ENCODE measurements around the gene PAN3.
A peak's percentile ranks its signal among the peaks of the same experiment; 100 is the strongest.

PAN3 gene

GRCh38 chr13:28314879-28315278 is 176.5 kb downstream of the PAN3 start:
- no peak for DNase-seq

DNA sequence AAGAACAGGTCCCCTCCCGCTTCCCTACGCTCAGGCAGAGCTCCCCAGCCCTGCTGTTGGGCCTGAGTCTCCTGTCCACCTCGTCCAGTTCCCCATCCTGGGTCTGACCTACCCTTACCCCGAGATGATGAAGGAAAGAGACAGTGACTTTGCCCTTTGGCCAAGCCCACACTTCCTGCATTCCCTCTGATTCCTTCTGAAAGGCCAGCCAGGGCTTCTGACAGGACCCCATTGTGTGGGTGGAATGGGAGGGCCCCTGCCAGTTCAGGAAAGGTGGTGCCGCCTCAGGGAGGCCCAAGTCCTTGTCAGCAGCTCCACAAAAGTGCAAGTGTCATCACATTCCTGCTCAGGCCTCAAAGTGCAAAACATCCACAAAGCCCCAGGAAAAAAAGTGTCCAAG is 177.8 kb downstream of the PAN3 start:
- DNase-seq = no peak

GRCh38 chr13:28316836-28317235 is 178.5 kb downstream of the PAN3 start:
- DNase-seq = no peak

DNA sequence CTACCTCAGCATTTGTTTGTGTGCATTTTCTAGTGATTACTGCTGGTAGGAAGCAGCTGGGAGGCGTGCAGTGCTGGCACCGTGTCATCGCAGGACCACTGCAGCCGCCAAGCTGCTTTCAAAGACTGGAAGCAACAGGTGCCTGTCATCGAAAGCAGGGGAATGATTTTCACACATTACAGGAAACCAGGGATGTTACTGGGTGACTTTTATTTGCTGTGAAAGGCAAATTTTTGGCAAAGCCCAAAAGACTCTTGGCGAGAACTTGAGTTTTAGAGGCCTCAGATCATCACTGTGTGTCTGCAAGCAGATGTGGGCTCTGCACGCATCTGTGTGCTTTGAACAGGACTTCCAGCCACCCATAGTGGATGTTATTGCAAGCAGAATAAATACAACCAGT is 180.2 kb downstream of the PAN3 start:
- no peak for DNase-seq

DNA sequence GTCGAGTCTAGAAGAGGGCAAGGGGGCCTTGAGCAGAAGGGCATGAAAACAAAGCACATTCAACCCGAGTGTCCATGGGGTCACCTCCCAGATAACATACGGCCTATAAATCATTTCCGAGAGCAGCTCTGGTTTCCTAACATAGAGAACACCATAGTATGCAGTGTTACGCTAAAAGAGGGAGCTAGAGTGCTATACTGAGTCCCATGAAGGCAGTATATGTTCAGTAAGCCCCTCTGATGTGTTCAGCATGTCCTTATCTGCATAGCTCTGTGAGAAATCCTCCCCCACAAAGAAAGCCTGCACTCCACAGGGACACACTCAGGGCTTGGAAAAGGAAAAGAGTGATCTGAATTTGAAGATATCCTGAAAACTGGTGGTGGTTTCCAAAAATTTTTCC is 181.2 kb downstream of the PAN3 start:
- DNase-seq = no peak

DNA sequence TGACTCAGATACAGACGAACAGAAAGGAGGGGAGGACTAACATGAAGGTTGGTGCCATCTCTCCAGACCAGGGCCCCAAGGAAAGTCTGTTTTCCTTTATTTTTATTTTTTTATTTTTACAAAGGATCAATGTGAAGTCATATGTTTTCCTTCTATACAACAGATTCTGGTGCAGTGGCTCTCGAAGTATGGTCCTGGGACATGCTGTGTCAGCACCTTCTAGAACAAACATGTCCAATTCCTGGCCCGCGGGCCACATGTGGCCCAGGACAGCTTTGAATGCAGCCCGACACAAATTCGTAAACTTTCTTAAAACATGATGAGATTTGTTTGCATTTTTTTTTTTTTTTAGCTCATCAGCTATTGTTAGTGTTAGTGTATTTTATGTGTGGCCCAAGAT is 181.9 kb downstream of the PAN3 start:
- no peak for DNase-seq

DNA sequence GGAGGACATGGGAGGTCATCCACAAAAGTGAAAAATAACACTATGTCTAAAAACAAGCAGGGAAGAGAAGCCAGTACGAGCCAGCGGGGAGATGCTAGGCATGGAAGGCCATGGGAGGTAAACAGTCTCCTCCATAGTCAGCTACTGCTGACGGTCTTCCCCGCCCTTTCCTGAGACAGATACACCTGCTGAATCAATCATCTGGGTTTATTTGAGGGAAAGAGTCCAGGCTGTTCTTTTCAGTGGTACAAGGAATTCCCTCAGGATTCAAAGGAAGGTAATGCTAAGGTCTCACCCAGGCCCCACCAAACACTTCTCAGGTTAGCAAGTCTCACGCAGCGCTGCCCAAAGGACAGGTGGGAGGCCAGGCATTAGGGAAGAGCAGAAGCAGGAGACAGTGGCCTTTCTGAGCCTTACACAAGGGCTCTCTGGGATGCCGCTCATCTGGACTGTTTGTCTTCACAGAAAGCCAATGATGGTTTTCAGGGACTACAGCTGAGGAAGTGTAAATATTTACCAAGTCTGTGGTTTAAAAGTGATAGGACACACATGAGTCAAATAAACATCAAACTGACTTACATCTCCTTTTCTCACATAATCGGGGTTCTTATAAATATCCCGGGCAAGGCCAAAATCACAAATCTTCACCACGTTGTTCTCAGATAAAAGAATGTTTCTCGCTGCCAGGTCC is 182.7 kb downstream of the PAN3 start:
- DNase-seq = no peak

GRCh38 chr13:28321756-28322155 is 183.4 kb downstream of the PAN3 start:
- DNase-seq = no peak

DNA sequence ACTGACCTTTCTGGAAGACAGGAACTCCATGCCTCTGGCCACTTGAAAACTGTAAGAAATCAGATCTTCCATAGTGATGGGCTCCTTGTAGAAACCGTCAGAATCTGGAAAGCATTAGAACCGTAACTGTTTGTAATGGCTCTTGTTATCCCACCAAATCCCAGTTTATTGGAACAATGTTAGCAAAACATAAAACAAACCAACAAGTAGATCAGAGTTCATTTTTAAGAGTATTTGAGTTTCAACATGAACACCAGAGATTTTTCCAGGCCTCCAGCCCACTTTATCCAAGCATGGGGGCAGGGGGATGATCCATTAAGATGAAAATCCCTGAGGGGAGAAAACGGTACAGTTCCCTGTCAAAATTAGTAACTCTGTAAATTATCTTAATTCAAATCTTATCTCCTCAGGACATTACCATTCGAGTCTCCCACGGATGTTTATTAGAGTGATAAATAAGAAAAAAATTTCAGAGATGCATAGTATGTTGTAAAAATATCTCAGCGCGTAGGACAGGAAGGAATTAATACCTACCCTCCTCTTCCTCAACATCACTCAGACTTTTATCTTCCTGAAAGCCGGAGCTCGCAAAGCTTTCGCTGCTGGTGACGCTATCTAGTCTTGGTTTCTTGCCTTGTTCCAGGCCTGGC is 184.0 kb downstream of the PAN3 start:
- DNase-seq = no peak

DNA sequence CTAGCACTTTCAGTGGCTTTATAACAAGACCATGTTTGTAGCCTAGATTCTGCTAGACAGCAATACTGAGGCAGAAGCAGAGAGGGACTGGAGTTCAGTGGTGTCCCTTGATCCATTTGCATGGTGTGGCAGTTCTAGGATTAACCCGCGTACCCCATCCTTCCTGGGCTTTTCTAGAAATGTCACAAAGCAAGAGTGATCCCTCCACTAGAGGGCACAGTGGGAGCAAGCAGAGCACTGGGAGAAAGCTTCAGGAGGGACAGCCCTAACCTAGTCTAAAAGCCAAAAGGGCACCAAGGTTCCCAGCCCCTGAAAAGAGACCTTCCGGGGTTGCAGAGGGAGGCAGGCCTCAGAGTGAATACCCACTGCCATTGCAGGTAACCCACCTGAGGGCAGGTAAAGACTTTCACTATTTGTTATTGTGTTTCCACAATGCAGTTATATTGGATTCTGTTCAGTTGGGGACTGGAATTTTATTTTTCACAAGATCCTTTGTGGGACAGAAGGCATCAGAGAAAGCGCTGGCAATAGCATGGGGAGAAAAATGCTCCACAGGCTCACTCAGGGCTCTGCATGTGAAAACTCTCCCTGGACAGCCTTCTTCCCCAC is 185.9 kb downstream of the PAN3 start:
- DNase-seq = peak; percentile 35

DNA sequence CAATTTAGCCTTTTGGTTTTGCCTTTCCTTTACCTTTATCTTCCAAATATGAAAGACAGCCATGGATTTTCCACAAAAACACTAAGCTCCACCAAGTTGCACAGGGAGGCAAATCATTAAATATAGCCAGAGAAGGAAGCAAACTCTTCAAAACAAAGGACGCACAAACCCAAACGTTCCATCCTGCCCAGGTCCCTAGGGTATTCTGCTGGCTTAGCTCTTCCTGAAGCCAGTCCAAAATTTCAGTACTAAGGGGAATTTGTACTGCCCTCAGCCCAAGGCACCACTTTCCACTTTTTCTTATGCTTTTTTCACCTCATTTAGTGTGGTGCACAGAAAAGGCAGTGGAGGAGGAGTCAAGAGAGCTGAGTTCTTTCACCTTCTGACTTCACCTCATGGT is 186.7 kb downstream of the PAN3 start:
- no peak for DNase-seq

DNA sequence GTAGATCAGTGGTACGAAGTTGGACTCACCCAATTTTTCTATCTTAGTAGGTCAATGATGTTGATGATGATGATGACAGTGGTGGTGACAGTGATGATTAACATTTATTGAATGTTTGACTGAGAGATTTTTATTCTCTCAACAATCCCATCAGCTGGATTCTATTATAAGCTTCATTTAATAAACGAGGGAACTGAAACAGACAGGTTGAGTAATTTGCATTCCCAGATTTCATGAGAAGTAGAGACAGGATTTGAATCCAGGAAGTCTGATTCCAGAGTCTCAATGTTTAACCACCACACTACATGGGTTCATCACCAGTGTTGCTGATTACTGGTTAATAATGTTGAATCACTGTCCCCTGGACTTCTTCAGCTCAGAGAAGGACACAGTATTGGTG is 187.7 kb downstream of the PAN3 start:
- no peak for DNase-seq

GRCh38 chr13:28327373-28328270 is 189.3 kb downstream of the PAN3 start:
- no peak for DNase-seq

- no peak for DNase-seq
Measured at GRCh38 chr13:28328271-28328607, 189.9 kb downstream of the PAN3 start.

DNA sequence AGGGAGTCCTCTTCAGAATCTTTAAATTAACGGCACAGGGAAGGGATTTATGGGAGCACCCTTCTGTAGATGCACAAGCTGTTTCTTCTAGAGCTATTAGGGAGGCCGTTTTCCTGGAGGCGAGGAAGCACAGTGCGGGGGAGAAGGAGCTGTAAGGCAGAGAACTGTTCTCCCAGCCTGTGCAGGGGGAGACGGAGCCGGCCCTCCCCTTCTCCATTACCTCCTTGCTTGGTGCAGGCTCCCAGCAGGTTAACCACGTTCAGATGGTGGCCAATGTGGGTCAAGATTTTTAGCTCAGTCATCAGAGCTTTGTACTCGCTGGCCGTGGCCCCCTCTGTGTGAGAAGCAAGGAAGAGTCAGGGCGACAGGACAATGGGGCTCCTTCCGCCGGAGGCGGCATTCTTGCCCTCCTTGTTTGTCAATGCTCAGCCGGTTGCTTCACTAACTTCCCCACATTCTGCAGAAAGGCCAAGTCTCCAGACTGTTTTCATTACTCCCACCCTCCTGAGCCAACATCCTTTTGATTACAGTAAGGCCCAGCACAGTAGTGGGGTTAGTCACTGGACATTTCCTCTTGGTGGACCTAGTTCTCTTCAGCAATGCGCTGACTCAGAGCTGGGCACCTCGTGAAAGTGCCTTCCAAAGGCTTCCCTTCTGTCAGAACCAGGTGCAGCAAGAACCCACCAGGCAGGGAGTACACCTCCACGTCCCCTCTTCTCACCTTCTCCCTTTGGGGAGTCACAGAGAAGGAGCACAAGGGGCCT is 191.2 kb downstream of the PAN3 start:
- DNase-seq = no peak

DNA sequence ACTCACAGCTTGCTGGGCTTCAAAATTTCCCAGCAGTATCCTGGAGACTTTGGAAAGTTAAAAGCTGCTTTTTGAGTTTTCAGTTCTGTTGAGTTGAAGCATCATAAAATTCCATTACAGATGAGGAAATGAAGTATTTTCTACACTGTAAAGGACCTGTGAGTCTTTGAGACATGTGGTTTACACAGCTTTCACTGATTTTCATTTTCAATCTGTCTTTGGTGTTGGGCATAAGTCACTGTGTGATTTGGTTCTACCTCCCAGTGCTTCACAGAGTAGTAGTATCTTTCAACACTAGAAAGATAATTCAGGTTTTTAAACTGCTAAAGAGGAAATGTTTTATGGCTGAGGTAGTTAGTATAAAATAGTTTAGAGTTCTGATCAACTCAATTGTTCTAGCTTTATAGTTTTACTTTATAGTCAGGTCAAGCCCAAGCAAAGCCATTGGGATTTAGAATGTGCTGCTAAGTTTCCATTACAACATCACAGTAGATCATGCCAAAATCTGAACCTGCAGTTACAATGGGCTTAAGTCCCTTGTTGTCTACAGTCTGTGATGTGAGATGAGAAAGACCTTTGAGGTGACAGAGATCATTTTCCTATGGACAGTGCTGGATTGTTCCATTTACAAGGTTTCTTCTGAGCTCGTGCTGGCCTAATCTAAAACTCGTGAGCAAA is 195.0 kb downstream of the PAN3 start:
- DNase-seq = no peak

DNA sequence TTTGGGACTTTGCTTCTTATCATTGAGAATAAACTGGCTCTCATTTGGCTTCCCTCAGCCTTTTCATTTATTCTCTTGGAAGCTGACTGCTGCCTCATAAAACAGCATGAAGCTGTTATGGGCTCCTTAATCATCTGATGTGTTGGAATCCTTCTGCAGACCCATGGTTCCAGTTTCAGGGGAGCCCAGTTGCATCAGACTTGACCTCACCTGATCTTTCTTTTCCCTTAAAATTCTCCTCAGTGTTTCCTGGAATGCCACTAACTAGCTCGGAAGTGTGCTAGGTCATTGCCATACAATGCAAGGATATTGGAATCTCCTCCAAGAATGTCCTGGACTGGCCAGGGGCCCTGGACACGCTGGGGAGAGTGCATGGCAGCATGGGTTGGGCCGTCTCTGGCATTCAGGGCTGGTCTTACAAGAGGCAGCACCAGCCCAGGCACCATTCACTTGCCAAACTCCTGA is 197.9 kb downstream of the PAN3 start:
- DNase-seq = no peak

DNA sequence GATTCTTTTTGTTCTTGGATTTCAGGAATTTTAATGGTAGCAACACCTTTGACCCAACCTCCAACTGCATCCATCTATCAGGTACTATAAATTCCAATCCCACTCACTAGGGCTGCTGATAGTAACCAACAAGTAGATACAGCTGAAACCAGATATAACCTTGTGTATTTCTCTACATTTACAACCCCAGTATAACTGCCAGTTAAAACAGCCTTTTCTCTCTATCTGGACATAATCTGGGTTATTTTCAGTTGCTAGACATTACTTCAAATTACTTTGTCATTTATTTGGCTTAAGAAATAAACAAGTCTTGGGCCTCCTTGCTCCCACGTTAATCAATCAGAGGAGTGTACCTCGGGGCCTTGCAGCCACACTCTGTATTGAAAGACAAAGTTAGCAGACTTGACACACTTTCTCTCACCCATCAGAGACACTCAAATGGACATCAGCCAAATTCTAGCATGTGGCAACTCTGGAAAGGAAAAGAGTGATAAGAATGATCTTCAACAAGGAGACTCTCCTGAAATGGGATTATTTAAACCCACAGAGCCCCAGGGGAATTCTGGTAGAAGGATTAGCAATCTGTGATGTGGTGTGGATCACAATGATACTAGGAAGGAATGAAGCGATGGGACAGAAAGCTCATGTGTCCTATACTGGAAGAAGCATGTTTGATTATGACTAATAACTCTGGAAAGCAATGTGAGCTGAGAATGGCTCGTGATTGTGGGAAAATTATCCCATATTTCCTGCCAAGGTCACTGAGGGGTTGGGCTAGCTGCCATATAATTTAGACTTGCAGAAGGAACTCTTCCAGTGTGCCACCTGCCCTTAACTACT is 199.0 kb downstream of the PAN3 start:
- no peak for DNase-seq

DNA sequence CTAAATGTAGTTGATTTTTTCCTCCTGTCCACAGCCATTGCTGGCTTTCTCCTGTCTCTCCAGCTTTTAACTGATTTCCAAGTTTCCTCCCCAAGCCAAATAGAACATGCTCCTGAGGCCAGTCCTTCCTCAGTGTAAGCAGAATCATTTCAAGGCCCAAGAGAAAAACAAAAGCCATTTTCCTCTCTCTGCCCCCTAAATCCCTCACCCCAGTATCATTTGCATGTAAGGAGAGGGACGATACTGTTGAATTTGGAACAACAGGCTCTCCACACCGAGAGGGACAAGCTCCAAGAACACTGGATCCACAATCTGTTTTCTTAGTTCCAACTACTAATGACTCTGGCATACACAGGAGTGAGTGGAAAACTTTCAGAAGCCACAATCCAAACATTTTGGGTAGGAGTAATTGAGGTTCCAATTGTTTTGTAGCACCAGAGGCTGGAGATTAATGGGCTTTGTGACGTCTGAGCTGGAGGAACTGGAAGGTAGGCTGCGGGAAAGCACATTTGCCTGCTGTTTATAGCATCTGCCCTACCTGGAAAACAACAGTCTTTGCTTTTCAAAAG is 199.7 kb downstream of the PAN3 start:
- DNase-seq = no peak

- no peak for DNase-seq
Measured at GRCh38 chr13:28338742-28339141, 200.4 kb downstream of the PAN3 start.

DNA sequence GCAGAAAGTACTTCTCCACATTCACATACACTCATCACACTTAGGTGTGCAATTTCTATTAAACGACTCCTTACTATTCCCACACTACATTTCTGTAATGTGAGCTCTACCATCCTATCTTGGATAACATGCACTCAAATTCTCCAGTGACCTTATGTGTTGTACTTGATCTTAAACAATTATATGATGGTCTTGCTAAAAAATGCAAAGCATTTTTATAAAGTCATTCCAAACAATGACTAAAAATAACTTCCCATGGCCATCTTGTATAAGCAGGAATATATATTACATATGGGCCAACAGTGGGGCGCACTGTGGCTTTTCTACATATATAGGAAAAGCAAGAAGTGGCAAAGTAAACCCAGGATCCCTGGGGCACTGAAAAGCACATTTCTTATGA is 201.1 kb downstream of the PAN3 start:
- no peak for DNase-seq
